OCI-LY1 (cell line): ENCODE measurements around the gene FHL2.
"Not testable (repeated sequence)": the region's sequence is repeated elsewhere in the genome, so short reads cannot be mapped to it uniquely, and the experiment has no call there.

Experiments
- H2AFZ ChIP-seq: fragments of 200-600 bp; sonication (generic), shearing (Covaris generic); 2 replicates; pipeline ENCODE4 v1.6.0; 2014; ENCODE audit warnings: antibody characterized with exemption, mild to moderate bottlenecking, low read length
- H3F3A ChIP-seq: fragments of 200-600 bp; sonication (generic), shearing (Covaris generic); 2 replicates; pipeline ENCODE4 v1.6.0; 2014; ENCODE audit warnings: mild to moderate bottlenecking, antibody characterized with exemption, low read length, moderate library complexity; ENCODE audit not compliant: insufficient read depth
- H3K27ac ChIP-seq: fragments of 200-600 bp; sonication (generic); 2 replicates; pipeline ENCODE4 v1.5.1; 2014; ENCODE audit warnings: low read length, mixed run types, mild to moderate bottlenecking, low read depth; ENCODE audit not compliant: poor library complexity, severe bottlenecking
- H3K27me3 ChIP-seq: fragments of 200-600 bp; sonication (generic); 2 replicates; pipeline ENCODE4 v1.6.0; 2014; ENCODE audit warnings: antibody characterized with exemption, mild to moderate bottlenecking, low read length, moderate library complexity; ENCODE audit not compliant: insufficient read depth
- H3K36me3 ChIP-seq: fragments of 200-600 bp; sonication (generic); 2 replicates; pipeline ENCODE4 v1.6.1; 2014; ENCODE audit warnings: mild to moderate bottlenecking, antibody characterized with exemption, low read length, moderate library complexity, mixed read lengths; ENCODE audit not compliant: insufficient read depth
- H3K4me1 ChIP-seq: fragments of 200-600 bp; sonication (generic); 2 replicates; pipeline ENCODE4 v1.5.1; 2014; ENCODE audit warnings: mild to moderate bottlenecking, low read length, moderate library complexity; ENCODE audit not compliant: insufficient read depth, severe bottlenecking
- H3K4me2 ChIP-seq: fragments of 200-600 bp; sonication (generic), shearing (Covaris generic); 2 replicates; pipeline ENCODE4 v1.6.1; 2014; ENCODE audit warnings: low read length
- H3K4me3 ChIP-seq: fragments of 200-600 bp; sonication (generic); 2 replicates; pipeline ENCODE4 v1.5.1; 2014; ENCODE audit warnings: low read length, low read depth, mild to moderate bottlenecking, mixed read lengths; ENCODE audit not compliant: poor library complexity, severe bottlenecking
- H3K79me2 ChIP-seq: fragments of 200-600 bp; shearing (Covaris generic); 2 replicates; pipeline ENCODE4 v1.6.1; 2016; ENCODE audit warnings: mixed run types, low read length, mixed read lengths; ENCODE audit not compliant: insufficient read depth
- H3K9ac ChIP-seq: fragments of 200-600 bp; sonication (generic), shearing (Covaris generic); 2 replicates; pipeline ENCODE4 v1.6.1; 2014; ENCODE audit warnings: mild to moderate bottlenecking, low read length, mixed read lengths
- H3K9me2 ChIP-seq: fragments of 200-600 bp; sonication (generic), shearing (Covaris generic); 2 replicates; pipeline ENCODE4 v1.6.1; 2014; ENCODE audit warnings: low read depth, mild to moderate bottlenecking, low read length, mixed read lengths
- H3K9me3 ChIP-seq: fragments of 200-600 bp; shearing (Covaris generic); 2 replicates; pipeline ENCODE4 v1.6.1; 2014; ENCODE audit warnings: low read length, mixed read lengths
- H4K20me1 ChIP-seq: fragments of 200-600 bp; sonication (generic), shearing (Covaris generic); 2 replicates; pipeline ENCODE4 v1.6.0; 2016; ENCODE audit warnings: mild to moderate bottlenecking, low read length; ENCODE audit not compliant: insufficient read depth
- EZH2 ChIP-seq: fragments of 200-600 bp; sonication (generic), shearing (Covaris generic); IDR thresholded peaks from 2 replicates; pipeline ENCODE4 v1.8.0; 2017; ENCODE audit warnings: borderline replicate concordance, mixed run types, mild to moderate bottlenecking, antibody characterized with exemption, low read length, moderate library complexity, mixed read lengths
- TF ChIP-seq, protein P1 (sequence below): fragments of 200-600 bp; sonication (generic), shearing (Covaris generic); IDR thresholded peaks from 2 replicates; pipeline ENCODE4 v1.5.1; 2017; ENCODE audit warnings: mild to moderate bottlenecking, antibody characterized with exemption, low read length, moderate library complexity, mixed read lengths

FHL2 gene

DNA sequence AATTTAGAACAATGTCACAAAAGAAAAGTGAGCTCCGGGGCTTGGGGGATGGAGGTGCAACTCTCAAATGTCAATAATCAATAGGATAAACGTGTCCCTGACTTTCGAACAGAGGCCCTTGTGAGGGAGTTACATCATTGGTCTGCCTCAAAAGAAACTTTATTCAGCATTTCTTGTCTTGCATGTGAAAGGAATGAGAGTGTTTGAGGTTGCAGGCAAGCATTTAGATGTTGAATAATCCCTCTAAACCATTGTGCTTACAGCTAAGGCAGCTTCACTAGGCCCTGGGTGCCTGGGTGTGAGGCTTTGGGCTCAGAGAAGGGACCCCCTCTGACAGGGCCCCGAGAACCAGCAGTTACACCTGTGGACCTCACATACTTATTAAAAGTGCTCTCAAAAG is 28.6 kb upstream of the FHL2 start:
- Histone ChIP-seq H3F3A (no peaks in the 10 kb centered on the region), H3K4me1 (no peaks in the 10 kb centered on the region), H3K27me3 (no peaks in the 10 kb centered on the region), H2AFZ (no peak overlapping the region), H3K27ac (no peak overlapping the region), H4K20me1 (no peaks in the 10 kb centered on the region), H3K36me3 (no peaks in the 10 kb centered on the region), H3K9ac (no peak overlapping the region), H3K9me3 (no peaks in the 10 kb centered on the region), H3K4me2 (no peak overlapping the region), H3K4me3 (no peak overlapping the region), H3K79me2 (no peaks in the 10 kb centered on the region), H3K9me2 (no peaks in the 10 kb centered on the region)
- no peak for TF ChIP-seq EZH2
- TF ChIP-seq, protein P1, sequence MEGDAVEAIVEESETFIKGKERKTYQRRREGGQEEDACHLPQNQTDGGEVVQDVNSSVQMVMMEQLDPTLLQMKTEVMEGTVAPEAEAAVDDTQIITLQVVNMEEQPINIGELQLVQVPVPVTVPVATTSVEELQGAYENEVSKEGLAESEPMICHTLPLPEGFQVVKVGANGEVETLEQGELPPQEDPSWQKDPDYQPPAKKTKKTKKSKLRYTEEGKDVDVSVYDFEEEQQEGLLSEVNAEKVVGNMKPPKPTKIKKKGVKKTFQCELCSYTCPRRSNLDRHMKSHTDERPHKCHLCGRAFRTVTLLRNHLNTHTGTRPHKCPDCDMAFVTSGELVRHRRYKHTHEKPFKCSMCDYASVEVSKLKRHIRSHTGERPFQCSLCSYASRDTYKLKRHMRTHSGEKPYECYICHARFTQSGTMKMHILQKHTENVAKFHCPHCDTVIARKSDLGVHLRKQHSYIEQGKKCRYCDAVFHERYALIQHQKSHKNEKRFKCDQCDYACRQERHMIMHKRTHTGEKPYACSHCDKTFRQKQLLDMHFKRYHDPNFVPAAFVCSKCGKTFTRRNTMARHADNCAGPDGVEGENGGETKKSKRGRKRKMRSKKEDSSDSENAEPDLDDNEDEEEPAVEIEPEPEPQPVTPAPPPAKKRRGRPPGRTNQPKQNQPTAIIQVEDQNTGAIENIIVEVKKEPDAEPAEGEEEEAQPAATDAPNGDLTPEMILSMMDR: no peak

DNA sequence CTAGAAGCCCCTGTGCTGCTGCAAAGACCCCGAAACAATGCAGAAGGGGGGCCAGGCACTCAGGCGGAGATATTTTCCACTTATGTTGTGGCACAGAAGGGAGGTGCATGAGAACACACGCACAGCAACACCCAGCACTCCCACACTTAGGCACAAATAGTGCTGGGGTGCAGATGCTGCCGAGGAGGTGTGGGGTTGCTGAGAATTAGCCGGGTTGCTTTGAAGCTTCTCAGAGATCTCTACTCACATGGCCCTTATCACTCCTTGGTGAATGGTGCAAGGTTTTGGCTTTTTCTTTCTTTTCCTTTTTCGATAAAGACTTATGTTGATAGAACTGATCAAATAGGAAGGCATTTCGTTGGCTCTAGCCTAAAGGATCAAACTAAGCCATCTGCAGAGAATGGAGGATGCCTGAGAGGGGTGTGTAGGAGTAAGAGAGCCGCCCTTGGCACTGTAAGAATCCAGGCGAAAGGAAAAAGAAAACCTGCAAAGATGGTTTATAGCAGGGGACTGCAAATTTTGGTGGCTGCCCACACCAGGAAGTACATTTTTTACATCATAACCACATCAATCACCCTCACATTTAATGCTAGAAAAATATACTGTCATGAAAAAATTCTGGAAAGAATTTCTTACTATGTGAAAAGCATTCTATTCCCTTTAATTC is 27.9 kb upstream of the FHL2 start:
- H3K79me2 ChIP-seq: no peaks in the 10 kb centered on the region
- no peak overlapping the region for H2AFZ ChIP-seq
- no peaks in the 10 kb centered on the region for H4K20me1 ChIP-seq
- H3K9me3 ChIP-seq: no peaks in the 10 kb centered on the region
- H3K4me3 ChIP-seq: no peak overlapping the region
- no peaks in the 10 kb centered on the region for H3K27me3 ChIP-seq
- H3K36me3 ChIP-seq: no peaks in the 10 kb centered on the region
- H3K9ac ChIP-seq: no peak overlapping the region
- H3K9me2 ChIP-seq: no peaks in the 10 kb centered on the region
- TF ChIP-seq EZH2: no peak
- H3K4me2 ChIP-seq: no peak overlapping the region
- no peaks in the 10 kb centered on the region for H3F3A ChIP-seq
- no peak overlapping the region for H3K27ac ChIP-seq
- no peaks in the 10 kb centered on the region for H3K4me1 ChIP-seq

DNA sequence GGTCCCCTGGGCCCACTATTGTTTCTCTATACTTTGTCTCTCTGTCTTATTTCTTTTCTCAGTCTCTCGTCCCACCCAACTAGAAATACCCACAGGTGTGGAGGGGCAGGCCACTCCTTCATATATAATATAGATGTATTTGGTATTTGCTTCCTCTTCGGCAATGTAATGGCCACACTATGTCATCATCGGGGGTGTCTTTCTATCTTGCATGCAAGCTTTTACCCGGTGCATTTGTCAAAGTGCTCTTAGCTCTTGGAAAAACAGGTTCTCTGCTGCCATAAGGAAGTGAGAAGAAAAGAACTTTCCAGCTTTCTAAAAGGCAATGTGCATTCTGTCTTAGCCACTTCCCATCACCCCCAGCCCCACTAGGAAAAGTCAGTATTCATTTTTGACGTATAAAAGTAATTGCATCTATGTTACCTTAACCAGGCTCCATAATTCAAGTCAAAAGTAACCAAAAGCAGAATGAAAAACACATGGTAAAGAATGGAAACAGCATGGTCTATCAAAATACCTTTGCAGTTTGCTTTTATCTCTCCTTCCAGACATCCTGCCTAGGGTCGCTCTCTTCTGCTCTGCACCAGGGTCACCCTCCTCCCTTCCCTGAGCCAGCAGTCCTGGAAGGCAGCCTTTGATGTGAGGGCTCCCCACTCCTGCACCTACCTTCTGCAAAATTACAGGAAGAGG is 27.2 kb upstream of the FHL2 start:
- Histone ChIP-seq H3K9ac (no peak overlapping the region), H3K27me3 (no peaks in the 10 kb centered on the region), H3K36me3 (no peaks in the 10 kb centered on the region), H3K4me2 (no peak overlapping the region), H3K9me3 (no peaks in the 10 kb centered on the region), H4K20me1 (no peaks in the 10 kb centered on the region), H3K79me2 (no peaks in the 10 kb centered on the region), H3K4me3 (no peak overlapping the region), H3K9me2 (no peaks in the 10 kb centered on the region), H3K27ac (no peak overlapping the region), H3F3A (no peaks in the 10 kb centered on the region), H2AFZ (no peak overlapping the region), H3K4me1 (no peaks in the 10 kb centered on the region)
- TF ChIP-seq, protein P1: no peak
- TF ChIP-seq EZH2: no peak

DNA sequence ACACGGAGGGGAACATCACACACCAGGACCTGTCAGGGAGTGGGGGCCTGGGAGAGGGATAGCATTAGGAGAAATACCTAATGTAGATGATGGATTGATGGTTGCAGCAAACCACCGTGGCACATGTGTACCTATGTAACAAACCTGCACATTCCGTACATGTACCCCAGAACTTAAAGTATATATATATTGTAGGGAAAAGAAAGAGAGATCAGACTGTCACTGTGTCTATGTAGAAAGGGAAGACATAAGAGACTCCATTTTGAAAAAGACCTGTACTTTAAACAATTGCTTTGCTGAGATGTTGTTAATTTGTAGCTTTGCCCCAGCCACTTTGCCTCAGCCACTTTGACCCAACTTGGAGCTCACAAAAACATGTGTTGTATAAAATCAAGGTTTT is 26.0 kb upstream of the FHL2 start:
- not testable (repeated sequence) for H3K4me2 ChIP-seq, H3K9ac ChIP-seq, H4K20me1 ChIP-seq, H3K27ac ChIP-seq, H3K36me3 ChIP-seq, H3K79me2 ChIP-seq, H3K9me2 ChIP-seq, H2AFZ ChIP-seq, H3K9me3 ChIP-seq, H3K27me3 ChIP-seq, H3F3A ChIP-seq, H3K4me3 ChIP-seq, H3K4me1 ChIP-seq
